GM21423 (cell line): ENCODE measurements around the gene SLC25A25.
"Not testable (repeated sequence)": the region's sequence is repeated elsewhere in the genome, so short reads cannot be mapped to it uniquely, and the experiment has no call there.

Source experiments
- ATAC-seq: cut with Tn5 transposase; IDR thresholded peaks from one replicate; pipeline ENCODE4 v1.9.1; 2021; ENCODE audit warnings: mild to moderate bottlenecking, moderate library complexity; ENCODE audit not compliant: unreplicated experiment

SLC25A25 gene

GRCh38 chr9:128067645-128068385, at the start of gene SLC25A25:
SLC25A25 (plus strand) TSS chr9:128068232; CDS start chr9:128068320, 88 bp downstream.
- peak; percentile 69 for ATAC-seq

- ATAC-seq, result no peak
Measured at GRCh38 chr9:128020692-128021091, 47.3 kb upstream of the SLC25A25 start.

- ATAC-seq, result no peak
Measured at GRCh38 chr9:128021098-128021497, 46.9 kb upstream of the SLC25A25 start.

- no peak for ATAC-seq
Measured at GRCh38 chr9:128022886-128023285, 45.1 kb upstream of the SLC25A25 start.

GRCh38 chr9:128023671-128024070, 44.4 kb upstream of the SLC25A25 start:
- ATAC-seq, result not testable (repeated sequence)

- no peak for ATAC-seq
Measured at GRCh38 chr9:128024761-128025308, 43.2 kb upstream of the SLC25A25 start.

GRCh38 chr9:128025736-128026135, 42.3 kb upstream of the SLC25A25 start:
- ATAC-seq, result no peak

GRCh38 chr9:128026255-128026772, 41.7 kb upstream of the SLC25A25 start:
- peak; percentile 49 for ATAC-seq

- peak; percentile 18 for ATAC-seq
Measured at GRCh38 chr9:128026773-128027541, 41.1 kb upstream of the SLC25A25 start.

GRCh38 chr9:128027705-128028104, 40.3 kb upstream of the SLC25A25 start:
- no peak for ATAC-seq

- ATAC-seq, result no peak
Measured at GRCh38 chr9:128033609-128034008, 34.4 kb upstream of the SLC25A25 start.

GRCh38 chr9:128034821-128035652, 33.0 kb upstream of the SLC25A25 start:
- no peak for ATAC-seq

- ATAC-seq, result not testable (repeated sequence)
Measured at GRCh38 chr9:128036522-128036921, 31.5 kb upstream of the SLC25A25 start.

- ATAC-seq, result not testable (repeated sequence)
Measured at GRCh38 chr9:128040783-128041182, 27.2 kb upstream of the SLC25A25 start.

GRCh38 chr9:128042043-128042442, 26.0 kb upstream of the SLC25A25 start:
- no peak for ATAC-seq

GRCh38 chr9:128043467-128043868, 24.6 kb upstream of the SLC25A25 start:
- ATAC-seq, result no peak

GRCh38 chr9:128045409-128045808, 22.6 kb upstream of the SLC25A25 start:
- ATAC-seq, result not testable (repeated sequence)

- ATAC-seq, result no peak
Measured at GRCh38 chr9:128045831-128046230, 22.2 kb upstream of the SLC25A25 start.

- ATAC-seq, result no peak
Measured at GRCh38 chr9:128047231-128047630, 20.8 kb upstream of the SLC25A25 start.

GRCh38 chr9:128048663-128049062, 19.4 kb upstream of the SLC25A25 start:
- no peak for ATAC-seq

GRCh38 chr9:128049843-128050242, 18.2 kb upstream of the SLC25A25 start:
- no peak for ATAC-seq
